HG02973 (cell line): ENCODE data around the gene PARD3.
"Not testable (repeated sequence)": the region's sequence is repeated elsewhere in the genome, so short reads cannot be mapped to it uniquely, and the experiment has no call there.

ENCODE experiments used
- ATAC-seq: cut with Tn5 transposase; IDR thresholded peaks from one replicate; pipeline ENCODE4 v1.9.1; 2021; ENCODE audit warnings: moderate library complexity; ENCODE audit not compliant: unreplicated experiment

PARD3 gene

DNA sequence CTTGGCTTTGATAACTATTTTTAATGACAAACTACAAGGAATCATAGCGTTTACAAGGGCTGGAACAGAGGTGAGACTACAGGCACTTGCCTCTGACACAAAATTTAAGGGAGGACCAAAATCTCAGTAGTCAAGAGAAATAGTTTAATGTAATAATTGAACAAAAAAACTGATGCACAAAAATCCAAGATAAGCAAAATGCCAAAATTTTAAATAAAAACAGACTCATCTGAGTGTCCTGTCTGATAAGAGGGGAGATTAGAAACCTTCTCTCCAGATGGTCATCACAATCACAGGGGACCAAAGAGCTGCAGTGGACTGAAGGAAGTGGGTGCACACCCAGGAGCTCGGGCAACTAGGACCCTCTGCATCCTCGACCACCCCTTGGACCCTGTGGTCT, 70.5 kb downstream of the PARD3 start:
- no peak for ATAC-seq

DNA sequence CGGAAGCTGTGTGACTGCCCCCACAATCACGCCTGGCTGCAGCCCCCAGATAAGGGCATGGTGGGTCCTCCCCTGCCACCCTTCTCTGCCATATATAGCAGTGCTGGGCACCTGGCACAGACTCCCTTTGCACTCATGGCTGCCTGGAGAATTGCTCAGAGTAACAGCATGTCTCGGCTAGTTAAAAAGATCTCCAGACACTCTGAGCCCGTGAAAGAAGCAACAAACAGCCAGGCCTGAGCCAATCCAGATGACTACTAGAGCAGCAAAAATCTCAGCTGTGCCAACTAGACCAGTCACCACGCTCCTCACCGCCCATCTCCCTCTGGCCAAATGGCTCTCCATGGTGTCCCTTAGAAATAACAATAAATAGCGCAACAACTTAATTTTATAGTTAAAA, 71.3 kb downstream of the PARD3 start:
- ATAC-seq, result no peak

DNA sequence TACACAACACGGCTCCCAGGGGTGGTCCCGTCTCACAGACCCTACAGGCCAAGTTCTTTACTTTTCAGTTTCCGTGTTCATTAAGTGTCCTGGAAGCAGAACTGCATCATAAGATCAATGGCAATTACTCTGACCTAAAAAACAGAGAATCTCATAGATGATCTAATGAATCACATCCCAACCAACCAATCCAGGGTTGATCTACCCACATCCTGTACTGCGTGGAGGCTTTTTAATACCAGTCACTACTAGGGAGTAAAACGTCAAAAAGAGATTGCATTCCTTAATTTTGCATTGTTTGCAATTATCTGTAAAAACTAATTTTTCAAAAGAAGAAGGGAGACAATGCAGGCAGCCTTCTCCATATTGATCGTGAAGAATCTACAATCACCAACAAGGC, 72.6 kb downstream of the PARD3 start:
- ATAC-seq, result no peak

DNA sequence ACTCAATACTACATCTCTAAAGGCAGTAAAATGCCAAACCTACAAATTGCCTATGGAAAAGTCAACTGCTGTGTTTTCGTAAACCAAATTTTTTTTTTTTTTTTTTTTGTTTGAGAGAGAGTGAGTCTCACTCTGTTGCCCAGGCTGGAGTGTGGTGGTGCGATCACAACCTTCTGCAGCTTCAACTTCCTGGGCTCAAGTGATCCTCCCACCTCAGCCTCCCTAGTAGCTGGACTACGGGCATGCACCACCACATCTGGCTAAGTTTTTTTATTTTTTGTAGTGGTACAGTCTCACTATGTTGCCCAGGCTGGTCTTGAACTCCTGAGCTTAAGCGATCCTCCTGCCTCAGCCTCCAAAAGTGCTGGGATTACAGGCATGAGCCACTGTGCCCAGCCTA, 74.0 kb downstream of the PARD3 start:
- ATAC-seq, result not testable (repeated sequence)

DNA sequence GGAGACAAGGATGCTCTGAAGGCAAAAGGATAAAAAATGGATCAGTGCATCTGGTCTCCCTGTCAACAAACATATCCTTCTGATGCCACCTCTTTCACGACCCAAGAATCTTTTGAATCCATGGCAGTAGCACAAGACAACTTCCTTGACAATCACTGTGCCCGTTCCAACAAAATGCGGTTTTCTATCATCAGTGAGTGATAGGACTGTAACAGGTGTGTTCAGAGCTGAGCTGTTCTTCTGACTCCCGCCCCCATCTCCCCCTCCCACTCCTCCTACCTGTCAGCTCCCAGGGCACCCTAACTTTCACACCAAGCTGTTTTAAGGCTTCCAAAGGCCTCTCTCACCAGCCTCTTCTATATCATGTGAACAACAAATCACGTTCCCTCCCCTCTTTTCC, 74.8 kb downstream of the PARD3 start:
- ATAC-seq, result no peak

DNA sequence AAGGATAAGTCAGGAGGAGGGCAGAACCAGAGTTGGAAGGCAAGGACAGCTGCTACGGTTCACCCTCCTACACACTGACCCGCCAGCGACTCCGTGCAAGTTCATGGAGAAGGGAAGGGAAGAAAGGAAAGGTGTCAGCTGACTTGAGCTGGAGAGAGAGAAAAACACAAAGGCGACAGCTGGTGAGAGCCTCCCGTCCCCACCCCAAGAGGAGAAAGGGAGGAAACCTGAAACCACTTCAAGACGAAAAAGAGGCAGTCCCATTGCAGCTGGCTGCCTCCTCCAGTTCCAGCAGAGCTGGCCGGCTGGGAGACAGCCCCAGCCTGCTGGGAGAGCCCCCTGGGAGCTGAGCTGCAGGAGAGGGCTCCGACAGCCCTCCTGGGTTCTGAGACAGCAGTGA, 75.2 kb downstream of the PARD3 start:
- no peak for ATAC-seq

DNA sequence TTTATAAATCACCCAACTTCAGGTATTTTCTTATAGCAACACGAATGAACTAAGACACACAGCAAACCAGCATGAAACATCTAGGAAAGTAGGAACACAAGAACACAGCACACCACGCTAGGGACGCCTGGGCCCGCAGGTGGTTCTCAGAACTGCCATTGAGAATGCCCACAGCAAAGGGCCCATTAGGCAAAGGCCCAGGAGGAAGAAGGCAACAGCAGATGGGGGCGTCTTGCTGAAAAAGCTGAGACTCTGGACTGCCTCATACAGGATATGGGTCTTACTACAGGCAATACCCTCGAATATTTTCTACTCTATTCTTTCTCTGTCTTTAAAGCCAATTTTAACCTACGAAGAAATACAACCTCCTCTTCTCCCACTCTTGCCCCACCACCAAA, 77.3 kb downstream of the PARD3 start:
- ATAC-seq, result no peak

DNA sequence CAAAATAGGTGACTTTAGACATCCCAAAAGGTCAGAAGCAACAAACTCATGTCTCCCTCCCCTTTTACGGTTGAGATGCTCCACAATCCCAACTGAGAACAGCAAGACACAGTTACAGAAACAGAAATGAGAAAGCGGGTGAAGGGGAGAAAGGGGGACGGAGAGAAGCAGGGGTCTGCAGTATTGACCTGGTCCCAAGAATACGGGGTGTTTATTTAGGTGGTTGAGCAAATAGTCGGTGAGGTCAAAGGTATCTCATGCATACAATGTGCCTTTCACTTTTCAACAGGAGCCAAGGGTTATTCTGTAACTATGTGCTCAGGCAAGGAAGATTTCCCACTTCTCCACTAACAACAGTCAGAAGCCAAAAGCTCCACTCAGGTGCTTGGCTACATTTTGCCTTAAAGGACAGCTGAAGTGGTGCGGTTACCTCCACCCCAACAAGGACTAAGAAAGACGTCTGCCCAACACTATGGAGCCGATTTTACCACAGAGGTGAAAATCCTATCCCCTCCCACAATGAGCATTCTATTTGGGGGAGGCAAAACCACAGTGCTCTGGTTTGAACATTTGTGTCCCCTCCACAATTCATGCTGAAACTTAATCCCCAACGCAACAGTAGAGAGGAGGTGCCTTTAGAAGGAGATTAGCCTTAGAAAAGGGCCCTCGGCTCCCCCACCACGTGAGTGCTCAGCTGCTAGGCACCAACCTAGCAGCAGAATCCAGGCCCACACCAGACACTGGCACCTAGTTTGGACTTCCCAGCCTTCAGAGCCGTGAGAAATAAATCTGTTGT, 77.9 kb downstream of the PARD3 start:
- ATAC-seq, result no peak

DNA sequence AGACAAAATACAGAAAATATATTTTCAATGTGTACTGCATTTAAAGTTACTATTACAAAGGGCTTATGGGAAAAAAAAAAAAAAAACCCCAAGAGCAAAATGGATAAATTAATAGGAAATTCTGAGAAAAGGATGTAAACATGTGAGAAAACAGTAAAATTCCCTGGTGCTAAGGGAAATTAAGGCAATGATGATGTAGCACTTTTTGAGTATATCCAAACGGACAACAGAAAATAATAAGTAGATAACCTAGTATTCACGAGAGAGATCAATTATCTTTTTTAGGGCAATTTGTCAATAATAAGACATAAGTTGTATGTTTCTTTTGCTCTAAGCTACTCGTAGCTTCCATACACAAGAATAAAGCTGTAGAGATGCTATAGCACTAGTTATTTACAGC, 80.2 kb downstream of the PARD3 start:
- ATAC-seq, result no peak

DNA sequence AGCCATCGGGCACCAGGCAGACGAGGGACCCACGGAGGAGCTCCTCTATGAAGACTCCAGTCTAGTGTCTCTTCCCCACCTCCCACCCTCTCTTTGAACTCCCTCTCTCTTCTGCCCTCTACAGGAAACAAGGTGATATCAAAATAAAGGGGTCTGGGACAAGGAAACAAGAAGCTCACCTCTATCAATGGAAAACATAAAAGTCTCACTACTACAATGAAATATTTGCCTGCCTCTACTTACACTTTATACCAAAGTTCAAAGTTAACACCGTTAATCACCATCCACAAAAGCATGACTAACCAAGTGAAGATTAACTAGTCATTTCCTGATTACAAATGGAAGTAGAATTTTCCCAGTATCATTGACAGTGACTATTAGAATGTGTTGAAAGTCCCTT, 82.2 kb downstream of the PARD3 start:
- ATAC-seq, result no peak

DNA sequence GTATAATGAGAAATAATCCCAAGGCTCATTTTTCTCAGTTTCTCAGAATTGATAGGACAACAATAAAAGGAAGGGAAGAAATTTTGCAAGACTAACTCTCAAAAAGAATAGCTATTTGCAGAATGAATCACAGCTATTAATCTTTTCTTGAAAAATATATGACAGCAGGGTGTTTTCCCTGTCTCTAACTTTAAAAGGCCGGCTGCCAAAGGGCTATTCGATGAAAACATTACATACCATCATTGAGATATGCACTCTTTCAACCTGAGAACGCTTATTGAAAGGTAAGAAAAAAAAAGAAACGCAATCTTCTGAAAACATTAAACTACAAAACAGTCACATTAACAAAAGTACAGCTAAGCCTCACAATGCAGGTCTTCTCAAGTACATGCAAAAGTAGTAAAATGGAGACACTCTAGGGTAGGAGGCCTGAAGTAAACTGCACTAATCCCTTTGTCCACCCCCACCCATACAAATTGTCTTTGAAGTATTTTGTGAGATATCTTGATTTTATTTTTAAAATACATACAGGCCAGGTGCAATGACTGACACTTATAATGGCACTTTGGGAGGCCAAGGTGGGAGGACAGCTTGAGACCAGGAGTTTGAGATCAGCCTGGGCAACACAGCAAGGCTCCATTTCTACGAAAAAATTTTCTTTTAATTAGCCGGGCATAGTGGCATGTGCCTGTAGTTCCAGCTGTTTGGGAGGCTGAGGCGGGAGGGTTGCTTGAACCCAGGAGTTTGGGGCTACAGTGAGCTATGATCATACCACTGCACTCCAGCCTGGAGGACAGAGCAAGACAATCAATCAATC, 83.0 kb downstream of the PARD3 start:
- ATAC-seq, result no peak

DNA sequence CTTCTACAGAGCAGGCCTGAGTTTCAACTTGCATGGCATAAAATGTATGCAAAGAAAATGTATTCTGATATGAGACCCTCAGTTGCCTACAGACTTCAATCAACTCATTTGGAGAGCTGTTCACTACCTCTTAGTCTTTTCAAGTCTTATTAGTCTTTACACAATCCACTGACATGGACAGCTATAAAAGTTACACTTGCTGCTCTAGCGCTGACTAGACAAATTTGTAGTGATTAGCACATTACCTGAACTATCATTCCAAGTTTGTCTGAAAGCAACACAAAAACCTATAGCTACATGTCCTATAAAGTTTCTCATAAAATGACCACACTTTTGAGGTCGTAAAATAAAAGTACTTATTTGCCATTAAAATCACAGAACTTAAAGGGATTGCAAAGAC, 83.9 kb downstream of the PARD3 start:
- no peak for ATAC-seq

DNA sequence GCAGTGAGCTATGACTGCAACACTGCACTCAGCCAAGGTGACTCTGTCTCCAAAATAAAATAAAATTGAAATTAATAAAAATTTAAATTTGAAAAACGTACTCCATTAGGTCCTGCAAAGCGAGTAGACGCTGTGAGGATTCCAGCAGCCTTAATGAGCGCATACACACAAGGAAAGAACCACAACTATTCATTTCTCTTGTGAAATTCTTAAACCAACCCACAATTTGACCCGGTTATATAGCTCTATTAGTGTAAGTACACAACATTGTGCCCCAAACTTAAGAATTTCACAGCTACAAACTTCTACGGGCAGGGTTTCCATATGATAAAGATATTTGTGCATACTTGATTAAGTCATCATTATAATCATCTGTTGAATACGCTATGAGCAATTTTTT, 84.4 kb downstream of the PARD3 start:
- no peak for ATAC-seq

DNA sequence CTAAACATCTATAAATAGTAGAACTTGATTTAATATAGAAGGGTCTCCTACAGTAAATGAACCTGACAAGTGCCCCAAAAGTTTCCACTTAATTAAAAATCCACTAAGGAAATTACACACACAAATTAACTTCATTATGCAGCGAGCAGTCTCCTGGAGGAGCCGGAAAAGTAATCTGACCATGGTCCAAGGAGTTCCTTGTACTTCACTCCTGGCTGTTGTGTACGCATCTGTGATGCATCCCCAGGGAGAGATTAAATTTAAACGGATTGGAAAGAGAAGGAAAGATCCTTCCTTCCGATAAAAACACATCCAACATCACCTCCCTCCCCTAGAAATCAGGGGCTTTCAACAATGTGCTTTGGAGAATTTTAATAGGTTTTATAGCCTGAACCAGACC, 85.5 kb downstream of the PARD3 start:
- ATAC-seq, result no peak

DNA sequence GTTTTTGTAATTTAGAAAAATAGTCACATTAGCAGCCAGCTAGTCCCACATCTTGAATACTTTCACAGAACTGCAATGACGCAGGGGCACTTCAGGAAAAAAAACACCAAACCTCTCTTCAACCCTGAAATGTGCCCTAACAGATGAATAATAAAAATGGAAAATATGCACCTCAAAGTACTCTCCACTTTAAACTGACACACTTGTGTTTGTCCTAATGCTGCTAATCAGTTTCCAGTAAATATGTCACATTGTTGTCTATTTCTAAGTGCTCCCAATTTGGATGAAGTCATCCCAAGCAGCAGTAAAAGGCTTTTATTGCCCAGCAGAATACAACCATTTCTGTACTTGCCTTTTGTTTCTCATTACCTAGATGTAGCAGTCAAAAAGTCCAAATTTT, 86.7 kb downstream of the PARD3 start:
- ATAC-seq, result no peak

DNA sequence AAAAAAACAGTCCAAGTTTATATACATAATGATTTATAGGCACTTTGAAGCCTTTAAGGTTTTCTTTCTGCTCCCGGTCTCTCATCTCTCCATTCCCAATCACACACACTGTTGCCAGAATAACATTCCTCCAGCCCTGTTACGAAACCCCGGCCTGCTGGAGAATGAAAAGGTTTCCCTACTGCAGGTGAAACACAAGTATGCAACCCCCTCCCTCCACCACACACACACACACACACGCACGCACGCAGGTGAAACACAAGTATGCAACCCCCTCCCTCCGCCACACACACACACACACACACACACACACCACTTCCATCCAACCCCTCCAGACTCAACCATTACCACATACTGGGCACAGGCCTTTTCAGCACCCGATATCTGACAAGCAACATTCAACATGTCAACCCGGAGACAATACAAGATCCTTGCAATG, 87.5 kb downstream of the PARD3 start:
- ATAC-seq, result no peak

DNA sequence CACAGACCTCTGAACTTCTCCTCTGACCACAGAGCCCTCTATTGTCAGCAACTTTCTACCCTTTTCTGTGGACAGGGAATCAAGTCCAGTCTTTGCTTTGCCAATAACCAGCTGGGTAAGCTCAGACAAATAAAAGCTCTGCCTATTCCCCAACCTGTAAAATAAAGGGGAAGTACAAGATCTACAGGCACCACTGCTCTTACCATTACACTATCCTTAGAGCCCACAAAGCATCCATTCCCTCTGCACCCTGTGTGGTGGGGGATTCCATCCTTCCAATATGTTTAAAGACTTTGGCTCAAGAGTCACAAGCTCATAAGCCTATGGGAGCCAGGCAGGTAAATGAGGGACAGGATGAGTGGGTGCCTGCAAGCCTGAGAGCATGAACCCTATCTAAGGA, 88.2 kb downstream of the PARD3 start:
- no peak for ATAC-seq

DNA sequence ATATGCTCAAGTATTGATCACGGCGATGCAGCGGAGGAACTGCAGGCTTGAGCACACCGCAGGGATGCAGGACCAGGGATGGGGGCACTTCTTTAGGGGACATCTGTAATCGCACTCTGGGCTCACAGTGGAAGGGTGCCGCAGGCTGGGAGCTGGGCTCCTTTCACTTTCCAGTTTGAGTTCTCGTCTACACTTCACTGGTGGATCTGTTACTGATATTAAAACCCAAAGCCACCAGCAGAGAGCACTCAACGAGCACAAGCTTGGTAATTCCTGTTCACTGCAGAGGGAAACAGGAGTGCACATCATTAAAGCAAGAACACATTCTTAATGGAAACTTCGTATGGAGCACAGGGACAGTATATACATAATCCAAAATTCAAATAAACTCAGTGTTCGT, 91.3 kb downstream of the PARD3 start:
- ATAC-seq, result no peak

DNA sequence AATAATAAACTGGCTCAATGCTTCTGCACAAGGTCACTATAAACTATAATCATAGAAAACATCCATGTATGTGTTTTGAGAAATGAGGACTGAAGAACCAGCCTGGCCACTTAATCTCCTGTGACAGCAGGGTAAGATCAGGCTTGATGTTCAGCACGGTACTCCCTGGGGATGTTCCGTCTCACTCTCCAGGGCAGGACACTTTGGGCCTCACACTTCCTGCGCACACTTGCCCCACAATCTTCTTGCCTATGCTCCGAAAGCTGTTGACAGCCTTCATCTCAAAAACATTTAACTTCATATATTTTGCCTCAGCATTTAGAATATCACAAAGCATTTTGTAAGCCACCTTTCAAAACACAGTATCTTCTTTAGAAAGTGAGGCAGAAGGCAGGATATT, 92.7 kb downstream of the PARD3 start:
- no peak for ATAC-seq

DNA sequence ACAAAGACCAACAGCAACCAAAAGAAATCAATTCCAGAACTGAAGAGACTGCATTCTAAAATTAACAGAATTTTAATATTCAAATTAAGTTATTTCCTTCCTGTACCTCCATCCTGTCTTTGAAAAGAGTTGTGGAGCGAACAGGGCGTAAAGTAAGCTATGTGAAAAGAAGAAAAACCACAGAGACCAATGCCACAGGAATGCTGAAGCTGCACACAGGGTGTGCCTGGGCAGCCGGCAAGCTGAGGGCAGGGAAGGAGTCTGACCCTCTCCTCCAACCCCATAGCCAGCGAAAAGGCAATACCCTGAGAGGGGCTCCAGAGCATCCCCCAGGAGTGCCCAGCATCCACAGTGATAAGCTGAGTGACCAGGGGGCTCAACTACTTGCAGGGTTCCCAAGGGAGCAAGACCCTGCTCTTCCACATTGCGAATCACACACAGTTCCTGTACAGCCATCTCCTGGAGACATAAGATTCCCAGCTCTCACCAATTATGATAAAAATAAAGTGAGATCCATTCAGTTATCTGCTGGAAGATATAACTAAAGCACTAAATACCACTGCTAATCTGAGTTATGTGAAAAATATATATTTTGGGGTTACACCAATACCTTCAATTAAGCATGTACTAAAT, 93.8 kb downstream of the PARD3 start:
- no peak for ATAC-seq

DNA sequence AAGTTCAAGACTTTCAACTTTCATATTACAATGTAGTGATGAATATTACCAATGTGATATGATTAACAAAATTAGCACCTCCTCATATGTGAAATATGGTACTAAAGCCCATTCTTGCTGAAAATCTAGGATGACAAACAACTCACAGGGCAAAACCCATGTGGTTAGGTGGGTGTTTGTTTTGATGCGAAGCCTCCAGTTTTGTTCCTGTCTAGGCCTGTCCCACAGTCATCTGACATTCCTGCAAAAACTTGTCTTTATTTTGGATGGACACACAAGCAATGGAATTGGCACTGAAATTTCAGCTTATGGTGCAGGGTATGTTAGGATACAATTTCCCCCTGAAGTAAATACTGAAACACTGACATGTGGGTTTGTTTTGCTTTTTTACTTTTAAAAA, 95.3 kb downstream of the PARD3 start:
- ATAC-seq, result no peak

DNA sequence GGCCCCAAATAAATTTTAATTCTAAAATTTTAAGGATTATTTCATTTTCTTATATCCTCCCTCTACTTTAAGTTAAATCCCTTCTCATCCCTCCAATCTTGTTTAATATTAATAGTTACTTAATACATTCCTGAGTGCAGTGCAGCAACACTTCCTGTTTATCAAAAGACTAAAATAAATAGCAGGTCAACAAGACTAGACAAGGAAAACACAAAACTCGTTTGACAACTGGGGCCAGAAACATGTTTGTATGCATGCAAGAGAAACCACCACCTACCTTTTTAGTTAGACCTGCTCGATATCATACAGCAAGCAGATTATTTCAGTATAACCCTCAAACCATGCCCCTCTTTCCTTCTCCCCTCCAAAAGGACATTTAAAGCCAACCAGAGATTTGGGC, 95.8 kb downstream of the PARD3 start:
- no peak for ATAC-seq
